ENCODE measurements around the gene NRXN2.

NRXN2 gene

GRCh38 chr11:64620381-64620971 is 102.5 kb downstream of the NRXN2 start:
- DNase-seq: no peak

- DNase-seq: no peak
These were observed 103.1 kb downstream of the NRXN2 start for GRCh38 chr11:64619811-64620380.

GRCh38 chr11:64619196-64619595 is 103.8 kb downstream of the NRXN2 start:
- DNase-seq: no peak

GRCh38 chr11:64616817-64617216 is 106.2 kb downstream of the NRXN2 start:
- DNase-seq: no peak

GRCh38 chr11:64614917-64615316 is 108.1 kb downstream of the NRXN2 start:
- DNase-seq: no peak

GRCh38 chr11:64613648-64614047 is 109.3 kb downstream of the NRXN2 start:
- no peak for DNase-seq

GRCh38 chr11:64611869-64612646 is 110.9 kb downstream of the NRXN2 start:
- no peak for DNase-seq

GRCh38 chr11:64611176-64611575 is 111.8 kb downstream of the NRXN2 start:
- DNase-seq: no peak

GRCh38 chr11:64610596-64610995 is 112.4 kb downstream of the NRXN2 start:
- DNase-seq: no peak

GRCh38 chr11:64609436-64610047 is 113.5 kb downstream of the NRXN2 start:
- no peak for DNase-seq

- no peak for DNase-seq
These were observed 114.4 kb downstream of the NRXN2 start for GRCh38 chr11:64608636-64609035.

GRCh38 chr11:64608046-64608445 is 115.0 kb downstream of the NRXN2 start:
- DNase-seq: no peak

GRCh38 chr11:64607381-64607985 is 115.5 kb downstream of the NRXN2 start:
- DNase-seq: no peak

- DNase-seq: no peak
These were observed 116.1 kb downstream of the NRXN2 start for GRCh38 chr11:64606796-64607380.

- no peak for DNase-seq
These were observed 117.1 kb downstream of the NRXN2 start for GRCh38 chr11:64605656-64606585.

GRCh38 chr11:64605244-64605560 is 117.8 kb downstream of the NRXN2 start:
- DNase-seq: no peak

- DNase-seq: no peak
These were observed 118.3 kb downstream of the NRXN2 start for GRCh38 chr11:64604458-64605243.

GRCh38 chr11:64603411-64604110 is 119.4 kb downstream of the NRXN2 start:
- no peak for DNase-seq

- DNase-seq: no peak
These were observed 120.4 kb downstream of the NRXN2 start for GRCh38 chr11:64602466-64603070.
